GM10847 (cell line): ENCODE data around the gene CHCHD2.

Experiments
- POLR2A ChIP-seq: IDR thresholded peaks from 2 replicates; pipeline ENCODE4 v1.6.1; 2011; ENCODE audit not compliant: insufficient read length; ENCODE audit errors: extremely low read depth

CHCHD2 gene

DNA sequence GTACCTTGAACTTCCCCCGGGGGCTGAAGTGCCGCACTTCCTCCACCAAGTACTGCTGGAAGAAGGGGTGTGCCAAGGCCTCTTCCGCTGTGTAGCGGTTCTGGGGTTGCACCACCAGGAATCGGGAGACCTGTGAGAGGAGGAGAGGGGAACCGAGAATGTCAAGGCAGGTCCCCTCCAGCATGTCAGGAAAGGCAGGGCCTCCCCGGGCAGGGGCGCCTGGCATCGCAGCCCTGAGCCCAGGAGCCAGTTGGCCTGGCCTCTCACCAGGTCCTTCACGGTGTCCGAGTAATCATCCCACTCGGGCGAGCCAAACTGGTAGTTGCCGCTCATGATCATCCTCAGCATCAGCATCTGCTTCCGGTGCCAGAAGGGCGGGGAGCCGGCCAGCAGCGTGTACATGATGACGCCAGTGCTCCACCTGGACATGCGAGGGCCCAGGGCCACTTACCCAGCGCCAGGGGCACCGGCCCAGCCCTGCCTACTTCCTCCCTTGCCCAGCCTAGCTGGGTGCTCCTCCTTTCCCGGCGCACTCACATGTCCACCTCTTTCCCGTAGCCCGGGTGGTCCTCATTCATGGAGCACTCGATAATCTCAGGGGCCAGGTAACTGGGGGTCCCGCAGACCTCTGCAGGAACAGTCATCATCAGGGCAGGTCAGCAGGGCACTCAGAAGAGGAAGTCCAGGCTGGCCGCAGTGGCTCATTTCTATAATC, 24.5 kb downstream of the CHCHD2 start:
- no peak for TF ChIP-seq POLR2A

DNA sequence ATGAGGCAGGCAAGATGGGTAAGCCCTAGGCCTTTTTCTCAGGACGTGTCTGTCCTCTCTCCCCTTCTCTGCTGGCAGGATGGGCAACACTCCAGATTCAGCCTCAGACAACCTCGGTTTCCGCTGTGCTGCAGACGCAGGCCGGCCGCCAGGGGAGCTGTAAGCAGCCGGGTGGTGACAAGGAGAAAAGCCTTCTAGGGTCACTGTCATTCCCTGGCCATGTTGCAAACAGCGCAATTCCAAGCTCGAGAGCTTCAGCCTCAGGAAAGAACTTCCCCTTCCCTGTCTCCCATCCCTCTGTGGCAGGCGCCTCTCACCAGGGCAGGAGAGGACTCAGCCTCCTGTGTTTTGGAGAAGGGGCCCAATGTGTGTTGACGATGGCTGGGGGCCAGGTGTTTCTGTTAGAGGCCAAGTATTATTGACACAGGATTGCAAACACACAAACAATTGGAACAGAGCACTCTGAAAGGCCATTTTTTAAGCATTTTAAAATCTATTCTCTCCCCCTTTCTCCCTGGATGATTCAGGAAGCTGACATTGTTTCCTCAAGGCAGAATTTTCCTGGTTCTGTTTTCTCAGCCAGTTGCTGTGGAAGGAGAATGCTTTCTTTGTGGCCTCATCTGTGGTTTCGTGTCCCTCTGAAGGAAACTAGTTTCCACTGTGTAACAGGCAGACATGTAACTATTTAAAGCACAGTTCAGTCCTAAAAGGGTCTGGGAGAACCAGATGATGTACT, 26.7 kb downstream of the CHCHD2 start:
- no peak for TF ChIP-seq POLR2A

DNA sequence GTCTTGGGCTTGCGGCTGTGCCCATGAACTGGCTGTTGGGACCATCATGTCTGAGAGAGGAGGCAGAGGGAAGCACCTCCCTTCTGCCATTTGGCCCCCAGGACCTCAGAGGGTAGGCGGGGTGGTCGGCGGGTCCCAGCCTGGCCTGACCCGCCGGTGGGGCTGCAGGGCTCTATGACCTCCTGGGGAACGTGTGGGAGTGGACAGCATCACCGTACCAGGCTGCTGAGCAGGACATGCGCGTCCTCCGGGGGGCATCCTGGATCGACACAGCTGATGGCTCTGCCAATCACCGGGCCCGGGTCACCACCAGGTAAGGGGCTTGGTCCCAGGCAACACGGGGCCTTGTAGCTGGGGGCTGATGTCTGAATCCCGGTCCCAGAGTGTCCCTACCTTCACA, 28.1 kb downstream of the CHCHD2 start:
- TF ChIP-seq POLR2A: no peak

DNA sequence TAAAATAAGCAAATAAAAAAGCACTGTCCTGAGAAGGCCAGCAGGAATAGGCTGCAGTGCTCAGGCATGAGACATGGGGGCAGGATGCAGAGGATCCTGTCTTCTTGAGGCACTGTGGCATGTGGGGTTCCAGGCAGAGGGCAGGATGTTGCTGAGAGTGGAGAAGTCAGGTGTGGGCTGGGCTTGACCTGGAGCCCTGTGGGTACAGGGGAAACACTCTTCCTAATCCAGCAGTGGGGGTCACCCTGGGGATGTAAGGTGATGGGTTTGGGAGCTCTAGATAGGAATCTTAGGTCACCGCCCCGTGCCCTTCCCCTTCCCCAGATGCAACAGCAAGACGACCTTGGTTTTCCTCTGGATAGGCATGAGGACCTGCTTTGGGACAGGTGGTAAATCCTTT, 28.6 kb downstream of the CHCHD2 start:
- no peak for TF ChIP-seq POLR2A

DNA sequence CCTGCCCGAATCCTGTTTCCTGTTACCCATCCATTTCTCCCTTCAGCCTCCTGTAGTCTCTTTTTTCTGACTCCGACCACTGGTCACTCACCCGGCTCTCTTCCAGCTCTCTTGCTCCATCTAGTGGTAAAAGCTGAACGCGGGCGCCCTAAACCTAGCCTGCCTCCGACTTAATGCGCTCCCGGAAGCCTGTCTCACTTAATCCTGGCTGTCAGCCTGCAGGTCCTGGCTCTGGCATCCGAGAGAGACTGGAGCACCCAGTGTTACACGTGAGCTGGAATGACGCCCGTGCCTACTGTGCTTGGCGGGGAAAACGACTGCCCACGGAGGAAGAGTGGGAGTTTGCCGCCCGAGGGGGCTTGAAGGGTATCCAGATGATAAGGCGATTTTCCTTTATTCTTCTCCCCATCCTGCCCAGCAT, 31.9 kb downstream of the CHCHD2 start:
- no peak for TF ChIP-seq POLR2A

DNA sequence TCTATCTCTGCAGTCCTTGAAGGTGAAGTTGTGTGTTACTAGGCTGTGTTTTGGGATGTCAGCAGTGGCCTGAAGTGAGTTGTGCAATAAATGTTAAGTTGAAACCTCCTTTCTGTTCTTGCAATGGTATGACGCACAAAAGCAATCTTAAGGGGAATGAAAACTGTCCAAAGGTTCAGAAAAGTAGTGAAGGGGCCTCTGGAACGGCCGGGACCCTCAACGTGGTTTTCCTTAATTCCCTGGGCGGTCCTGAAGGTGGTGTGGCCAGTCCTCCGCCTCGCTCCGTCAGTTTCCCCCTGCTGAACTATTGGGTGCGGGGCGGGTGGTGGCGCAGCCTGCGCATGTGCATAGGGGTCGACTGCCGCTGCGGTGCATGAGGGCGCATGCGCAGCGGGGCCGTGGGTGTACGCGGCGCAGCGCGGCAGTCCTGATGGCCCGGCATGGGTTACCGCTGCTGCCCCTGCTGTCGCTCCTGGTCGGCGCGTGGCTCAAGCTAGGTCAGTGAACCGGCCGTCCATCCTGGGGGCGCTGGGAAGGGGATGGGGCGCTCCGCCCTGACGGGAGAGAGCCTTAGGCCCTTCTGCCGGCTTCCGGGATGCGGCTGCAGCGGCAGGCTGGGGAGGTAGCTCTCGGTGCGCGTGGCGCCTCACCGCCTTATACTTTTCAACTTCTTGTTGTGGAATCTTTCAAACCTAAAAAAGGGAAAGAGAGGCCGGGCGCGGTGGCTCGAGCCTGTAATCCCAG, 42.2 kb downstream of the CHCHD2 start, which contains the start of gene SUMF2:
TSS of gene SUMF2 (plus strand) at position 405 of the 744 bp plus-strand sequence. CDS start at position 431, 26 bp downstream.
- TF ChIP-seq POLR2A: peak; percentile 95

DNA sequence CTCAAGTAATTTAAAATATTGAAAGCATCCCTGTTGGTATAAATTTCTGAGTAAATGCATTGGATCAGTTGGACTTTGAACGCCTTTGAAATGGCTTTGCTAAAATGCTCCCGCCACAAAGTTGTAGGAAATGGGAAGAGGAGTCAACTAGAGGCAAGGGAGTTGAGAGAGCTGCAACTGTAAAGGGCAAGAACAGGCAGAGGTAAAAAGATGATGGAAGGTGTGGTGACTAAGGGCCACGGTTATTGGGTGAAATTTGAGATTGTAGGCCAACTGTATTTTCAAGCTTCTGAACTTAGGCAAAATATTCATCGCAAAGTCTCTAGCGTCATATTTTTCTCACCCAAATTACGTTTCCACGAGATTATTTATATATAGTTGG, 42.8 kb downstream of the CHCHD2 start:
- TF ChIP-seq POLR2A: no peak

DNA sequence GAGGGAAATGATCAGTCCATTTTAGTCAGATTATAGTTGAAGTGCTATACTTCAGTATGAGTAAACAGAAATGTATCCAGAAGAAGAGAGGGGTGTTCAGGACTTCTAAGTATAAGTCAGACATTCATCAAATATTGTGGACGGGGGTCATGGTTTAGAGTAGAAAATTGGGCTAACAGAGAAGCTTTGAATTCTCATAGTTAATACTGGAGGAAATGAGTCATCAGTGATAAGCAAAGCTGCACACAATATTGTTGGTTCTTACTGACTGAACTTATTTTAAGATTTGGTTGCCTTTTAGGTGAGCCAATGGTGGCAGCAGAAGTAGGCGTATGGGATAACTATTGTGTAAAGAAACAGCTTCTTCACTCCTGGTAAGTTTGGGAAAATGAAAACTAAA, 43.9 kb downstream of the CHCHD2 start:
- no peak for TF ChIP-seq POLR2A

DNA sequence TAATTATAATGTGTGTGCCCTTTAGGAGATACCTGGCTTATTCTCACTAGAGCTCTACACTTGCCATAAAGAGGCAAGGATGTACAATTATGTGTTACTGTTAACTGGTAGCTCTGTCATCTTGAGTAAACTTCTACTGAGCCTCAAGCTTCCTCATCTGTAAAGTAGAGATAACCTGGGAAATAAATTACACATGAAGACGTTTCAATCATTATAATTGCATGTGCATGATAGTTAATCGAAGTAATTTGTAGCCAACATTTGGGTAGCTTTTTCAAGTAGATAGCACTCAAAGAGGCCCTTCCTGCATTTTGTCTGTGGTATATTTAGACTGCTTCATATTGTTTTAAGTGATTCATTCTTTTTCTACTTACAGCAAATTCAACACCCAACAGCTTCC, 52.3 kb downstream of the CHCHD2 start:
- no peak for TF ChIP-seq POLR2A

DNA sequence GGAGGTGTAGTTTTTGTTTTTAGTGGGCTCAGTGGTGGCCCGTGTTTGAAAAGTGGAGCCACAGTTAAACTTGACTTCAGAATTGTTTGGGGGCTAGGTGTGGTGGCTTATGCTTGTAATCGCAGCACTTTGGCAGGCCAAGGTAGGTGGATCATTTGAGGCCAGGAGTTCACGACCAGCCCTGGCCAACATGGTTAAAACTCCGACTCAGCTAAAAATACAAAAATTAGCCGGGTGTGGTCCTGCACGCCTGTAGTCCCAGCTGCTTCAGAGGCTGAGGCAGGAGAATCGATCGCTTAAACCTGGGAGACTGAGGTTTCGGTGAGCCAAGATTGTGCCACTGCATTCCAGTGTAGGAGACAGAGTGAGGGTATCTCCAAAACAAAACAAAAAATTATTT, 52.9 kb downstream of the CHCHD2 start:
- TF ChIP-seq POLR2A: no peak
